ENCODE results near the gene TUBB8. TPM values are rescaled to one million over a fixed set of nuclear protein-coding genes. Genes with fewer than 3 reads are reported as not detected.
A peak's percentile ranks its signal among the peaks of the same experiment; 100 is the strongest.
"Not testable (repeated sequence)": the region's sequence is repeated elsewhere in the genome, so short reads cannot be mapped to it uniquely, and the experiment has no call there.

The TUBB8 gene
- total and polyA plus RNA-seq, 10 of the 15 experiments (the other 5 are each of a cell fraction or from before 2014, with no cell fraction given) = not detected

DNA sequence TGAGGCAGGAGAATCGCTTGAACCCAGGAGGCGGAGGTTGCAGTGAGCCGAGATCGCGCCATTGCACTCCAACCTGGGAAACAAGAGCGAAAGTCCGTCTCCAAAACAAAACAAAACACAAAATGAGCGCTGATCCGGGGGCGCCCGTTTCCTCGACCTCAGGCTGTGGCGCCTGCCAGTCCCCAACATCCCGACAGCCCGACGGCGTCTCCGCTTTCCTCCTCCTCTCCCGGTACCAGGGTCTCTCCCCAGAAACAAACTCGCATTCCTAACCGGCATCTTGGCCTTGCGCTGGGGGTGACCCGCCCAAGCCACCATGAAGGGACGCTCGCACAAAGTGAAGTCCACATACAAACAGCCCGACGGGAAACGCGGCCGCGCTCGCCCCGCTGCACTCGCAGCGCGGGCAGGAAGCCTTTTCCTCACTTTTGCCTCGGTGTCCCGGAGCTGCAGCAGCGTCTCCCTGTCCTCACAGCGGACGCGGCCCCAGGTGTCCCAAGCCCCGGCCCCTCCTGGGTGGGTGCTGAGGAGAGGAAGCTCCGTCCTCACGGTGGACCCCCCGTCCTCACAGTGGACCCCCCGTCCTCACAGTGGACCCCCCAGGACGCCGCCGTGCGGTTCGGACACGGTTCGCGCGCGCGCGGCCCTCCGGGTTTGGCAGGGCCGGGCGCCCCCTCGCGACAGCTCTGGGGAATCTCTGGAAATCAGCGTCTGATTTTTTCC, 24.6 kb upstream of the TUBB8 start:
- H3K4me1 ChIP-seq (ENCODE audit: control insufficient read depth, insufficient read depth, low read length); DNase-seq (ENCODE audit: low read depth, low spot score); H3K36me3 ChIP-seq (ENCODE audit: control insufficient read depth in 2 of 2, insufficient read depth in 2 of 2, low read length in 1 of 2); RAD21 ChIA-PET (ENCODE audit: unreplicated experiment); H3K9ac ChIP-seq (ENCODE audit: control insufficient read depth, insufficient read depth, low read length); H3K79me2 ChIP-seq (ENCODE audit: control insufficient read depth, insufficient read depth, low read length); intact Hi-C loops (cut with micrococcal nuclease; ENCODE audit: unreplicated experiment); H3K27me3 ChIP-seq (replicated peaks in 1 of 2; ENCODE audit: control insufficient read depth in 2 of 2, insufficient read depth in 2 of 2, low read length in 1 of 2); FAIRE-seq; ATAC-seq; H3K27ac ChIP-seq (ENCODE audit: control insufficient read depth, insufficient read depth); SMC1A ChIA-PET (ENCODE audit: uncharacterized antibody, unreplicated experiment); H3K4me3 ChIP-seq; BruUV-seq (replicated peaks); POLR2A ChIA-PET; H4K20me1 ChIP-seq (ENCODE audit: control insufficient read depth, insufficient read depth); H3K9me3 ChIP-seq (replicated peaks; ENCODE audit: control insufficient read depth, insufficient read depth, low read length); in situ Hi-C loops (cut with MboI): not testable (repeated sequence)
- TF ChIP-seq CTCF (IDR thresholded peaks at IDR 0.05 in 2 of 3, conservative IDR thresholded peaks at IDR 0.05 in 1 of 3; ENCODE audit: control insufficient read depth in 2 of 3, extremely low read depth in 1 of 3, insufficient read depth in 1 of 3, low read depth in 3 of 3, low read length in 3 of 3) (peak; percentile 29 to 50 (median 48); a peak in 5 of 6 replicates), RAD21 (IDR thresholded peaks at IDR 0.05; ENCODE audit: insufficient read depth, low read depth, low read length) (peak; percentile 25)
- 7% methylated on average over 44 of the region's 65 CpGs for WGBS (ENCODE audit: insufficient coverage, insufficient replicate concordance, low lambda C conversion rate, missing lambda C conversion rate)
- Histone ChIP-seq H2AFZ (ENCODE audit: control insufficient read depth, low read depth, low read length) (0 out of 2 replicates have a peak overlapping the region, but pooled peaks have one; percentile 4), H3K4me2 (ENCODE audit: control insufficient read depth, insufficient read depth) (peak overlapping the region; percentile 25; the same call in 1 of the 2 replicates)
- CTCF ChIA-PET = interaction anchor here (0.6 kb wide), 1 partner anchor 132 kb away, joined by 4 read pairs; no protein-coding TSS in a partner anchor

DNA sequence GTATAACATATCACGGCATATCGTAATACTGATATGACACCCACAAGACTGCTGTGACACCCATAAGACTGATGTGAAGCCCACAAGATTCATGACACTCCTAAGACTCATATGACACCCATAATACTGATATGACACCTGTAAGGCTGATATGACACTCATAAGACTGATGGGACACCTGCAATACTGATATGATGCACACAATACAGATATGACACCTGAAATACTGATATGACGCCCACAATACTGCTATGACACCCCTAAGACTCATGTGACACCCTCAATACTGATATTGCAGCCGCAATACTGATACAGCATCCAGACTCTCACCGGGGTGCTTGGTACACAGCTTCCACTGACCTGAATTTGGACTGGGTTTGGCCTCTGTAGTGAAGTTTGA, 19.1 kb upstream of the TUBB8 start:
- H3K36me3 ChIP-seq (ENCODE audit: control insufficient read depth in 2 of 2, insufficient read depth in 2 of 2, low read length in 1 of 2); H3K27me3 ChIP-seq (replicated peaks in 1 of 2; ENCODE audit: control insufficient read depth in 2 of 2, insufficient read depth in 2 of 2, low read length in 1 of 2); FAIRE-seq; BruUV-seq (replicated peaks); H3K4me2 ChIP-seq (ENCODE audit: control insufficient read depth, insufficient read depth); H3K79me2 ChIP-seq (ENCODE audit: control insufficient read depth, insufficient read depth, low read length); POLR2A ChIA-PET; CTCF ChIA-PET; H4K20me1 ChIP-seq (ENCODE audit: control insufficient read depth, insufficient read depth); H2AFZ ChIP-seq (ENCODE audit: control insufficient read depth, low read depth, low read length); RAD21 ChIA-PET (ENCODE audit: unreplicated experiment); H3K27ac ChIP-seq (ENCODE audit: control insufficient read depth, insufficient read depth); H3K4me1 ChIP-seq (ENCODE audit: control insufficient read depth, insufficient read depth, low read length); H3K4me3 ChIP-seq; SMC1A ChIA-PET (ENCODE audit: uncharacterized antibody, unreplicated experiment); intact Hi-C loops (cut with micrococcal nuclease; ENCODE audit: unreplicated experiment); DNase-seq (ENCODE audit: low read depth, low spot score); H3K9ac ChIP-seq (ENCODE audit: control insufficient read depth, insufficient read depth, low read length); H3K9me3 ChIP-seq (replicated peaks; ENCODE audit: control insufficient read depth, insufficient read depth, low read length); in situ Hi-C loops (cut with MboI): not testable (repeated sequence)
- peak; percentile 21; the same call in 2 of the 3 replicates for ATAC-seq
- WGBS (ENCODE audit: insufficient coverage, insufficient replicate concordance, low lambda C conversion rate, missing lambda C conversion rate) = 0% methylated on average over 5 of the region's 5 CpGs

DNA sequence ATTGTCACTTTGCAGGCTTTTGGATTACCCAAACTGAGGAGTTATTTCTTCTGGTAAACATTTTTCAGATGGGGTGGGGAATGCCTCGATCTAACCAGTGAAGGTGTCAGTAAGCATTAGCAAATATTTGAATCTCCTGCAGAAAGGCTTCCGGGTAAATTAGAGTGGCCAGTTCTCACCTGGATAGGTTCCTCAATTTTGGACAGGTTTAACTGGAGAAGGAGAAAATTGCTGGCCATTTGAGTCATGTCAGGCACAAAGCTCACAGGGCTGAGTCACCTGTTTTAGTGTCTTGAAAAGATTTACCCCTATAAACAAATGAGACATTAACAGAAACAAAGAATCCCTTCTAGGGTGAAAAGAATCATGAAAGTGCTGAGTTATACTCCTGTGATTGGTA, 830 bp upstream of the TUBB8 start:
- H4K20me1 ChIP-seq (ENCODE audit: control insufficient read depth, insufficient read depth); intact Hi-C loops (cut with micrococcal nuclease; ENCODE audit: unreplicated experiment); H3K9me3 ChIP-seq (replicated peaks; ENCODE audit: control insufficient read depth, insufficient read depth, low read length); H3K27ac ChIP-seq (ENCODE audit: control insufficient read depth, insufficient read depth); in situ Hi-C loops (cut with MboI); H3K27me3 ChIP-seq (replicated peaks in 1 of 2; ENCODE audit: control insufficient read depth in 2 of 2, insufficient read depth in 2 of 2, low read length in 1 of 2); ATAC-seq; DNase-seq (ENCODE audit: low read depth, low spot score); H2AFZ ChIP-seq (ENCODE audit: control insufficient read depth, low read depth, low read length); SMC1A ChIA-PET (ENCODE audit: uncharacterized antibody, unreplicated experiment); POLR2A ChIA-PET; H3K79me2 ChIP-seq (ENCODE audit: control insufficient read depth, insufficient read depth, low read length); H3K4me3 ChIP-seq; CTCF ChIA-PET; H3K4me1 ChIP-seq (ENCODE audit: control insufficient read depth, insufficient read depth, low read length); H3K36me3 ChIP-seq (ENCODE audit: control insufficient read depth in 2 of 2, insufficient read depth in 2 of 2, low read length in 1 of 2); RAD21 ChIA-PET (ENCODE audit: unreplicated experiment); H3K9ac ChIP-seq (ENCODE audit: control insufficient read depth, insufficient read depth, low read length); BruUV-seq (replicated peaks); FAIRE-seq; H3K4me2 ChIP-seq (ENCODE audit: control insufficient read depth, insufficient read depth): not testable (repeated sequence)
- 46% methylated on average over 2 of the region's 2 CpGs for WGBS (ENCODE audit: insufficient coverage, insufficient replicate concordance, low lambda C conversion rate, missing lambda C conversion rate)

All from GM12878 (cell line).